ENCODE results near the gene CPLX3.

Gene CPLX3

DNA sequence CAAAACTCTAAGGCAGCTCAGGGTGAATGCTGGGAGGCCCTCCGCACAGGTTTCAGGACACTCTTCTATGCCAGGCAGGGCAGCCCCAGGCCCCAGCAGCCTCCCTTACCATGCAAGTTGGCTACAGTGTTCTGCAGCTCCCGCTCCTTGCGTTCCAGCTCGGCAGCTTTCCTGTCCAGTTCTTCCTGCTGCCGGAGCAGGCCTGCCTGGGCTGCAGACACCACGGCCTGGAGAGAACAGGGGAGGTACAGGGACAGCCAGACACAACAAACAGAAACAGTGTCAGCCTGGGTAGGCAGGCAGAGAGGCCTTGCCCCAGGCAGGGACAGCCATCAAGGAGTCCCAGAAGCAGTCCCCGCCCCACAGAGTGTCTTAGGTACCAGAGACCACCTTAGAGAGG lies 25.5 kb downstream of the CPLX3 start:
- ATAC-seq, result no peak
- TF ChIP-seq ISL1 (CRISPR knock-in tag; IDR thresholded peaks at IDR 0.05), result no peak
- no peak for TF ChIP-seq ZC3H10 (CRISPR knock-in tag; IDR thresholded peaks at IDR 0.05)
- TF ChIP-seq TOX (CRISPR knock-in tag; IDR thresholded peaks at IDR 0.05; ENCODE audit: borderline replicate concordance), result no peak
- TF ChIP-seq ZFP30 (CRISPR knock-in tag; IDR thresholded peaks at IDR 0.05), result no peak
- no peak for TF ChIP-seq SNAI2 (CRISPR knock-in tag; IDR thresholded peaks at IDR 0.05)
- TF ChIP-seq, protein P1, sequence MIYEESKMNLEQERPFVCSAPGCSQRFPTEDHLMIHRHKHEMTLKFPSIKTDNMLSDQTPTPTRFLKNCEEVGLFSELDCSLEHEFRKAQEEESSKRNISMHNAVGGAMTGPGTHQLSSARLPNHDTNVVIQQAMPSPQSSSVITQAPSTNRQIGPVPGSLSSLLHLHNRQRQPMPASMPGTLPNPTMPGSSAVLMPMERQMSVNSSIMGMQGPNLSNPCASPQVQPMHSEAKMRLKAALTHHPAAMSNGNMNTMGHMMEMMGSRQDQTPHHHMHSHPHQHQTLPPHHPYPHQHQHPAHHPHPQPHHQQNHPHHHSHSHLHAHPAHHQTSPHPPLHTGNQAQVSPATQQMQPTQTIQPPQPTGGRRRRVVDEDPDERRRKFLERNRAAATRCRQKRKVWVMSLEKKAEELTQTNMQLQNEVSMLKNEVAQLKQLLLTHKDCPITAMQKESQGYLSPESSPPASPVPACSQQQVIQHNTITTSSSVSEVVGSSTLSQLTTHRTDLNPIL (CRISPR knock-in tag; IDR thresholded peaks at IDR 0.05; ENCODE audit: low read depth), result no peak
- TF ChIP-seq, protein P2, sequence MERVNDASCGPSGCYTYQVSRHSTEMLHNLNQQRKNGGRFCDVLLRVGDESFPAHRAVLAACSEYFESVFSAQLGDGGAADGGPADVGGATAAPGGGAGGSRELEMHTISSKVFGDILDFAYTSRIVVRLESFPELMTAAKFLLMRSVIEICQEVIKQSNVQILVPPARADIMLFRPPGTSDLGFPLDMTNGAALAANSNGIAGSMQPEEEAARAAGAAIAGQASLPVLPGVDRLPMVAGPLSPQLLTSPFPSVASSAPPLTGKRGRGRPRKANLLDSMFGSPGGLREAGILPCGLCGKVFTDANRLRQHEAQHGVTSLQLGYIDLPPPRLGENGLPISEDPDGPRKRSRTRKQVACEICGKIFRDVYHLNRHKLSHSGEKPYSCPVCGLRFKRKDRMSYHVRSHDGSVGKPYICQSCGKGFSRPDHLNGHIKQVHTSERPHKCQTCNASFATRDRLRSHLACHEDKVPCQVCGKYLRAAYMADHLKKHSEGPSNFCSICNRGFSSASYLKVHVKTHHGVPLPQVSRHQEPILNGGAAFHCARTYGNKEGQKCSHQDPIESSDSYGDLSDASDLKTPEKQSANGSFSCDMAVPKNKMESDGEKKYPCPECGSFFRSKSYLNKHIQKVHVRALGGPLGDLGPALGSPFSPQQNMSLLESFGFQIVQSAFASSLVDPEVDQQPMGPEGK (CRISPR knock-in tag; IDR thresholded peaks at IDR 0.05; ENCODE audit: borderline replicate concordance), result no peak
- TF ChIP-seq CSDC2 (CRISPR knock-in tag; IDR thresholded peaks at IDR 0.05), result no peak
- TF ChIP-seq, protein P3, sequence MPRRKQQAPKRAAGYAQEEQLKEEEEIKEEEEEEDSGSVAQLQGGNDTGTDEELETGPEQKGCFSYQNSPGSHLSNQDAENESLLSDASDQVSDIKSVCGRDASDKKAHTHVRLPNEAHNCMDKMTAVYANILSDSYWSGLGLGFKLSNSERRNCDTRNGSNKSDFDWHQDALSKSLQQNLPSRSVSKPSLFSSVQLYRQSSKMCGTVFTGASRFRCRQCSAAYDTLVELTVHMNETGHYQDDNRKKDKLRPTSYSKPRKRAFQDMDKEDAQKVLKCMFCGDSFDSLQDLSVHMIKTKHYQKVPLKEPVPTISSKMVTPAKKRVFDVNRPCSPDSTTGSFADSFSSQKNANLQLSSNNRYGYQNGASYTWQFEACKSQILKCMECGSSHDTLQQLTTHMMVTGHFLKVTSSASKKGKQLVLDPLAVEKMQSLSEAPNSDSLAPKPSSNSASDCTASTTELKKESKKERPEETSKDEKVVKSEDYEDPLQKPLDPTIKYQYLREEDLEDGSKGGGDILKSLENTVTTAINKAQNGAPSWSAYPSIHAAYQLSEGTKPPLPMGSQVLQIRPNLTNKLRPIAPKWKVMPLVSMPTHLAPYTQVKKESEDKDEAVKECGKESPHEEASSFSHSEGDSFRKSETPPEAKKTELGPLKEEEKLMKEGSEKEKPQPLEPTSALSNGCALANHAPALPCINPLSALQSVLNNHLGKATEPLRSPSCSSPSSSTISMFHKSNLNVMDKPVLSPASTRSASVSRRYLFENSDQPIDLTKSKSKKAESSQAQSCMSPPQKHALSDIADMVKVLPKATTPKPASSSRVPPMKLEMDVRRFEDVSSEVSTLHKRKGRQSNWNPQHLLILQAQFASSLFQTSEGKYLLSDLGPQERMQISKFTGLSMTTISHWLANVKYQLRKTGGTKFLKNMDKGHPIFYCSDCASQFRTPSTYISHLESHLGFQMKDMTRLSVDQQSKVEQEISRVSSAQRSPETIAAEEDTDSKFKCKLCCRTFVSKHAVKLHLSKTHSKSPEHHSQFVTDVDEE (CRISPR knock-in tag; IDR thresholded peaks at IDR 0.05), result no peak
- no peak for TF ChIP-seq BACH2 (CRISPR knock-in tag; IDR thresholded peaks at IDR 0.05; ENCODE audit: borderline replicate concordance)

DNA sequence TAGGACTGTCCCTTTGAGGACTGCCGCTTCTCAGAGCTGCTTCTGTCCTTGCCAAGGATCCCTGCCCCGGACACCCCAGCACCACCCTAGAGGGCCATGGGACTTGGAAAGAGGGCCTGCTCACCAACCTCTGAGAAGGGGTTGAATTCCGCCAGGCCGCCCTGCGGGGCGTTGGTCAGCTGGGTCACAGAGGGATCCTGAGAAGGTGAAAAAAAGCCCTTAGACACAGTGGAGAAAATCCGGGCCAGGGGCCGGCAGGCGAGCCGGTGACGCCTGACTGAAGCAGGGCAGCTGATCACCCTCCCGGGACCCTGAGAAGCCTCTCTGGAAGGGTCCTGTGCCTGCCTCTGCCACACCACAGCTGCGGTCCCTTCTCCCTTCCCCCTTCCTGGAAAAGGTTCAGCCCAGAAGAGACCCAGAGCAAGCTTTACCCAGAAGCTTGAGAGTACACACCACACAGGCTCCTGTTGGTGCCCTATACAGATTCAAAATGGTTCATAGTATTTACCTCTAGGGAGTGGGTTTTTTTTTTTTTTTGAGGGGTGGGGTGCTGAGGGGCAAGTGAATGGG lies 28.1 kb downstream of the CPLX3 start:
- ATAC-seq, result no peak
- TF ChIP-seq, protein P3 (CRISPR knock-in tag; IDR thresholded peaks at IDR 0.05), result no peak
- TF ChIP-seq ZFP30 (CRISPR knock-in tag; IDR thresholded peaks at IDR 0.05), result no peak
- TF ChIP-seq, protein P4, sequence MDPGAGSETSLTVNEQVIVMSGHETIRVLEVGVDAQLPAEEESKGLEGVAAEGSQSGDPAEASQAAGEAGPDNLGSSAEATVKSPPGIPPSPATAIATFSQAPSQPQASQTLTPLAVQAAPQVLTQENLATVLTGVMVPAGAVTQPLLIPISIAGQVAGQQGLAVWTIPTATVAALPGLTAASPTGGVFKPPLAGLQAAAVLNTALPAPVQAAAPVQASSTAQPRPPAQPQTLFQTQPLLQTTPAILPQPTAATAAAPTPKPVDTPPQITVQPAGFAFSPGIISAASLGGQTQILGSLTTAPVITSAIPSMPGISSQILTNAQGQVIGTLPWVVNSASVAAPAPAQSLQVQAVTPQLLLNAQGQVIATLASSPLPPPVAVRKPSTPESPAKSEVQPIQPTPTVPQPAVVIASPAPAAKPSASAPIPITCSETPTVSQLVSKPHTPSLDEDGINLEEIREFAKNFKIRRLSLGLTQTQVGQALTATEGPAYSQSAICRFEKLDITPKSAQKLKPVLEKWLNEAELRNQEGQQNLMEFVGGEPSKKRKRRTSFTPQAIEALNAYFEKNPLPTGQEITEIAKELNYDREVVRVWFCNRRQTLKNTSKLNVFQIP (CRISPR knock-in tag; IDR thresholded peaks at IDR 0.05; ENCODE audit: borderline replicate concordance, low read depth), result no peak
- no peak for TF ChIP-seq ZNF70 (CRISPR knock-in tag; IDR thresholded peaks at IDR 0.05)
- no peak for TF ChIP-seq ISL1 (CRISPR knock-in tag; IDR thresholded peaks at IDR 0.05)

DNA sequence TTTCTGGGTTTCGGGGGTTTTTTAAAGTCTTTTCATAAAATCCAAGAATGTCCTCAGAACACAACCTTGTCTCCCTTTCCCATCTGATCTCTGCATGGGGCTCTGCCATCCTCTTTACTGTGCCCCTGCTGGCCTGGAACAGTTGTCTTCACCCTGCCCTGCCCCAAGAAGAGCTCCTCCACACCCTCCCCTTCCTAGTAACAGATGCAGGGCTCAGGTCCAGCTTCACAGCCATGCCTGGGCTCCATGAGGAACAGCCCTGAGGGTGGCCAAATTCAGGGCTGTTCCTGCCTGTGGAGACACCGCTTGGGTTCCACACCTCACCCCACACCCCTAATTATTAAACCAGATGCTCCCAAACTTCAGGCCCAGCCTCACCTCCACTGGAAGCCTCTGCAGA lies 29.4 kb downstream of the CPLX3 start:
- TF ChIP-seq TOX (CRISPR knock-in tag; IDR thresholded peaks at IDR 0.05; ENCODE audit: borderline replicate concordance) (no peak), SNAI2 (CRISPR knock-in tag; IDR thresholded peaks at IDR 0.05) (no peak), PPARA (CRISPR knock-in tag; IDR thresholded peaks at IDR 0.05; ENCODE audit: borderline replicate concordance) (no peak), ZC3H10 (CRISPR knock-in tag; IDR thresholded peaks at IDR 0.05) (no peak), ZFP30 (CRISPR knock-in tag; IDR thresholded peaks at IDR 0.05) (no peak), BACH2 (CRISPR knock-in tag; IDR thresholded peaks at IDR 0.05; ENCODE audit: borderline replicate concordance) (no peak), GLIS3 (CRISPR knock-in tag; IDR thresholded peaks at IDR 0.05) (no peak), ZNF565 (CRISPR knock-in tag; conservative IDR thresholded peaks at IDR 0.05; ENCODE audit: low read depth) (no peak), ARNTL (CRISPR knock-in tag; IDR thresholded peaks at IDR 0.05; ENCODE audit: borderline replicate concordance, low read depth) (no peak), OSR1 (CRISPR knock-in tag; IDR thresholded peaks at IDR 0.05) (no peak)
- TF ChIP-seq, protein P1 (CRISPR knock-in tag; IDR thresholded peaks at IDR 0.05; ENCODE audit: low read depth), result no peak
- TF ChIP-seq, protein P4 (CRISPR knock-in tag; IDR thresholded peaks at IDR 0.05; ENCODE audit: borderline replicate concordance, low read depth), result no peak
- ATAC-seq, result peak; percentile 31; the same call in 1 of the 3 replicates
